Measurements from ENCODE around the gene NPLOC4. TPM values are rescaled to one million over a fixed set of nuclear protein-coding genes. Genes with fewer than 3 reads are reported as not detected.

The NPLOC4 gene
- total and polyA plus RNA-seq, 9 of the 15 experiments (the other 6 are each of a cell fraction or from before 2014, with no cell fraction given) = 1.5 to 116 (median 64.5) TPM

DNA sequence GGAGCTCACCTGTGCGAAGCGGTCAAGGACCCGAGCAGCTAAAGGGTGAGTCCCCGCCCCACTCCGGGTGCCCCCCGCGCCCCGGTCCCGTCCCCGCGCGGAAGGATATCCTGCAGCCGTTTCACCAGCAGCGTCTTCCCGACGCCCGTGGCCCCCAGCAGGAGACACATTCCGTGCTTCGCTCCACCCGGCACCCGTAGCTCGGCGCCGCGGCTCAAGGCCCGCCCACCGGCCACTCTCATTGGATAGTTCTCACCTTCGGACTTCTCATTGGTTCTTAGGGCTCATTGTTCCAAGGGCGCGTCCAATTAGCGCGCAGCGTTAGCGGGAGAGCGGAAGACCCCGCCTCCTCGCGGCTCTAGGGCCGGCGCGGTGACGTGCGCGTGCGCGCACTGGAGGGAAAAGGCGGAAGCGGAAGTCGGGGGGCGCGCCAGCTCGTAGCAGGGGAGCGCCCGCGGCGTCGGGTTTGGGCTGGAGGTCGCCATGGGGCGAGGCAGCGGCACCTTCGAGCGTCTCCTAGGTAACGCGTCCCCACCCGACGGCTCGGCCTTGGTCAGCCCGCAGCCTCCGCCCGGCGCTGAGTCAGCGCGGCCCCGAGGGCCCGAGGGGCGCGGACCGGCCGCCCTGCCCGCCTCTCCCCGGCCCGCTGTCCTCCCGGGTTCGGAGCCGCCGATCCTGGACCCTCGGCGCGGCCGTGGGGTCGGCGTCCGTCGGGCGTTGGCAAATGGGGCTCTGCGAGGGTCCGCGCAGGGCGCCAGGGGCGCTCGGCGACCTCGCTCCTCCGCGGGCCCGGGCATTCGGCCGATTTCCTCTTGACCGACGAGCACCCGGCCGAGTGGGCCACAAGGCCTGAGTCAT is 46.9 kb upstream of the NPLOC4 start, which contains the start of the genes ARL16 and HGS:
ARL16 (minus strand) TSS at position 214 of the 858 bp plus-strand sequence; CDS start at position 170, 44 bp downstream.
HGS (plus strand) TSS at position 428 of the 858 bp plus-strand sequence; CDS start at position 484, 56 bp downstream.
- intact Hi-C loops (cut with micrococcal nuclease) = no loop called here
- POLR2A ChIA-PET = interaction anchor here (0.6 to 3.5 kb wide), 24 partner anchors 9 to 1080 kb away, joined by 3 to 39 read pairs (median 4); partner anchors contain the start of genes CCDC137, MRPL12 and OXLD1
- no peaks in the 10 kb centered on the region for H3K27me3 ChIP-seq (ENCODE audit: control insufficient read depth in 2 of 2, insufficient read depth in 2 of 2, low read length in 2 of 2)
- FAIRE-seq (peak; percentile 100), ATAC-seq (peak; percentile 99), DNase-seq (ENCODE audit: extremely low read depth in 1 of 4, low spot score in 3 of 4) (peak; percentile 96 to 100 (median 98))
- in situ Hi-C loops (cut with MboI) = no loop called here
- no peaks in the 10 kb centered on the region for H3K9me3 ChIP-seq (replicated peaks; ENCODE audit: control insufficient read depth, insufficient read depth, low read depth, low read length)
- peak within 1 kb of the TSS; percentile 95 for H3K27ac ChIP-seq (ENCODE audit: extremely low read depth, low read depth, low read length)
- H4K20me1 ChIP-seq (replicated peaks; ENCODE audit: control insufficient read depth, insufficient read depth, low read length) = peaks cover 12% of the 10 kb centered on the region; the same call in 1 of the 2 replicates
- peaks cover 13 to 61% of the 10 kb centered on the region in 2 experiments for H3K4me1 ChIP-seq (replicated peaks in 1 of 2; ENCODE audit: control insufficient read depth in 2 of 2, insufficient read depth in 2 of 2, low read length in 2 of 2)
- WGBS (ENCODE audit: insufficient coverage, low coverage, missing lambda C conversion rate) = under 1% methylated on average over 63 of the region's 112 CpGs
- H3K36me3 ChIP-seq (ENCODE audit: control insufficient read depth, insufficient read depth, low read length) = peaks cover 52% of the 10 kb centered on the region; the same call in 2 of the 3 replicates
- no TSS peak for BruUV-seq (replicated peaks)
- peak within 1 kb of the TSS; percentile 96 for H3K4me3 ChIP-seq
- H3K9me1 ChIP-seq (ENCODE audit: control insufficient read depth, insufficient read depth, low read length) = peaks cover 6% of the 10 kb centered on the region
- H3K4me2 ChIP-seq (ENCODE audit: insufficient read depth, low read length) = peak within 1 kb of the TSS; percentile 96
- peak within 1 kb of the TSS; percentile 96 to 99 for H3K9ac ChIP-seq (ENCODE audit: insufficient read depth in 1 of 2, low read depth in 2 of 2, low read length in 2 of 2)
- peaks cover 55% of the 10 kb centered on the region for H3K79me2 ChIP-seq (ENCODE audit: control insufficient read depth, insufficient read depth, low read length)
- CTCF ChIA-PET (ENCODE audit: low intra/inter-chr PET ratio) = interaction anchor here (0.6 kb wide), 2 partner anchors 33 to 115 kb away, joined by 3 read pairs; no protein-coding TSS in a partner anchor
- H2AFZ ChIP-seq (ENCODE audit: low read depth, low read length) = peak within 1 kb of the TSS; percentile 78
- peak in 1 of 2 experiments; percentile 54; a peak in 1 of 4 replicates for TF ChIP-seq SRF (CRISPR knock-in tag; IDR thresholded peaks at IDR 0.05)
- TF ChIP-seq, protein P1, sequence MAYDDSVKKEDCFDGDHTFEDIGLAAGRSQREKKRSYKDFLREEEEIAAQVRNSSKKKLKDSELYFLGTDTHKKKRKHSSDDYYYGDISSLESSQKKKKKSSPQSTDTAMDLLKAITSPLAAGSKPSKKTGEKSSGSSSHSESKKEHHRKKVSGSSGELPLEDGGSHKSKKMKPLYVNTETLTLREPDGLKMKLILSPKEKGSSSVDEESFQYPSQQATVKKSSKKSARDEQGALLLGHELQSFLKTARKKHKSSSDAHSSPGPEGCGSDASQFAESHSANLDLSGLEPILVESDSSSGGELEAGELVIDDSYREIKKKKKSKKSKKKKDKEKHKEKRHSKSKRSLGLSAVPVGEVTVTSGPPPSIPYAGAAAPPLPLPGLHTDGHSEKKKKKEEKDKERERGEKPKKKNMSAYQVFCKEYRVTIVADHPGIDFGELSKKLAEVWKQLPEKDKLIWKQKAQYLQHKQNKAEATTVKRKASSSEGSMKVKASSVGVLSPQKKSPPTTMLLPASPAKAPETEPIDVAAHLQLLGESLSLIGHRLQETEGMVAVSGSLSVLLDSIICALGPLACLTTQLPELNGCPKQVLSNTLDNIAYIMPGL (CRISPR knock-in tag; IDR thresholded peaks at IDR 0.05) = no peak
- no peak for TF ChIP-seq SIRT6 (IDR thresholded peaks at IDR 0.05; ENCODE audit: low read depth, low read length)
- TF ChIP-seq NR3C1 (CRISPR knock-in tag; IDR thresholded peaks at IDR 0.05) = no peak; the same call in 1 of the 2 replicates
- peak; percentile 71 to 99; a peak in 3 of 4 replicates for TF ChIP-seq TEAD1 (CRISPR knock-in tag; IDR thresholded peaks at IDR 0.05)
- TF ChIP-seq ZFP1 (CRISPR knock-in tag; IDR thresholded peaks at IDR 0.05) = no peak
- TF ChIP-seq, protein P2, sequence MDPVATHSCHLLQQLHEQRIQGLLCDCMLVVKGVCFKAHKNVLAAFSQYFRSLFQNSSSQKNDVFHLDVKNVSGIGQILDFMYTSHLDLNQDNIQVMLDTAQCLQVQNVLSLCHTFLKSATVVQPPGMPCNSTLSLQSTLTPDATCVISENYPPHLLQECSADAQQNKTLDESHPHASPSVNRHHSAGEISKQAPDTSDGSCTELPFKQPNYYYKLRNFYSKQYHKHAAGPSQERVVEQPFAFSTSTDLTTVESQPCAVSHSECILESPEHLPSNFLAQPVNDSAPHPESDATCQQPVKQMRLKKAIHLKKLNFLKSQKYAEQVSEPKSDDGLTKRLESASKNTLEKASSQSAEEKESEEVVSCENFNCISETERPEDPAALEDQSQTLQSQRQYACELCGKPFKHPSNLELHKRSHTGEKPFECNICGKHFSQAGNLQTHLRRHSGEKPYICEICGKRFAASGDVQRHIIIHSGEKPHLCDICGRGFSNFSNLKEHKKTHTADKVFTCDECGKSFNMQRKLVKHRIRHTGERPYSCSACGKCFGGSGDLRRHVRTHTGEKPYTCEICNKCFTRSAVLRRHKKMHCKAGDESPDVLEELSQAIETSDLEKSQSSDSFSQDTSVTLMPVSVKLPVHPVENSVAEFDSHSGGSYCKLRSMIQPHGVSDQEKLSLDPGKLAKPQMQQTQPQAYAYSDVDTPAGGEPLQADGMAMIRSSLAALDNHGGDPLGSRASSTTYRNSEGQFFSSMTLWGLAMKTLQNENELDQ (CRISPR knock-in tag; IDR thresholded peaks at IDR 0.05; ENCODE audit: borderline replicate concordance) = no peak
- TF ChIP-seq BHLHE40 (IDR thresholded peaks at IDR 0.05; ENCODE audit: low read length) = no peak
- TF ChIP-seq ZKSCAN8 (CRISPR knock-in tag; IDR thresholded peaks at IDR 0.05) = no peak
- no peak for TF ChIP-seq HMG20A (CRISPR knock-in tag; conservative IDR thresholded peaks at IDR 0.05)
- TF ChIP-seq FOXJ2 (tag; IDR thresholded peaks at IDR 0.05) = no peak
- TF ChIP-seq, protein P3, sequence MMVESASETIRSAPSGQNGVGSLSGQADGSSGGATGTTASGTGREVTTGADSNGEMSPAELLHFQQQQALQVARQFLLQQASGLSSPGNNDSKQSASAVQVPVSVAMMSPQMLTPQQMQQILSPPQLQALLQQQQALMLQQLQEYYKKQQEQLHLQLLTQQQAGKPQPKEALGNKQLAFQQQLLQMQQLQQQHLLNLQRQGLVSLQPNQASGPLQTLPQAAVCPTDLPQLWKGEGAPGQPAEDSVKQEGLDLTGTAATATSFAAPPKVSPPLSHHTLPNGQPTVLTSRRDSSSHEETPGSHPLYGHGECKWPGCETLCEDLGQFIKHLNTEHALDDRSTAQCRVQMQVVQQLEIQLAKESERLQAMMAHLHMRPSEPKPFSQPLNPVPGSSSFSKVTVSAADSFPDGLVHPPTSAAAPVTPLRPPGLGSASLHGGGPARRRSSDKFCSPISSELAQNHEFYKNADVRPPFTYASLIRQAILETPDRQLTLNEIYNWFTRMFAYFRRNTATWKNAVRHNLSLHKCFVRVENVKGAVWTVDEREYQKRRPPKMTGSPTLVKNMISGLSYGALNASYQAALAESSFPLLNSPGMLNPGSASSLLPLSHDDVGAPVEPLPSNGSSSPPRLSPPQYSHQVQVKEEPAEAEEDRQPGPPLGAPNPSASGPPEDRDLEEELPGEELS (CRISPR knock-in tag; IDR thresholded peaks at IDR 0.05; ENCODE audit: borderline replicate concordance) = no peak
- peak; percentile 92 for TF ChIP-seq CXXC5 (CRISPR knock-in tag; IDR thresholded peaks at IDR 0.05)
- TF ChIP-seq ZBTB17 (CRISPR knock-in tag; IDR thresholded peaks at IDR 0.05) = no peak
- TF ChIP-seq TCFL5 (CRISPR knock-in tag; conservative IDR thresholded peaks at IDR 0.05) = no peak

All from K562 (cell line).